H9 (cell line): ENCODE data around the gene CLK3. TPM values are rescaled to one million over a fixed set of nuclear protein-coding genes. Genes with fewer than 3 reads are reported as not detected.

Experiments
- DNase-seq: peaks from one replicate; pipeline ENCODE4 v3.0.0-alpha.2; 2017
- H2AFZ ChIP-seq: one replicate; pipeline ENCODE4 v1.6.1; 2013; ENCODE audit warnings: mild to moderate bottlenecking, low read length, control low read depth, moderate library complexity
- H2AK5ac ChIP-seq: 2 replicates; pipeline ENCODE4 v1.6.1; 2013; ENCODE audit warnings: low read length, control low read depth, mixed read lengths; ENCODE audit not compliant: insufficient read length
- H2BK120ac ChIP-seq: one replicate; pipeline ENCODE4 v1.6.1; 2013; ENCODE audit warnings: low read depth, mild to moderate bottlenecking, low read length, control low read depth, inconsistent platforms; ENCODE audit not compliant: poor library complexity, severe bottlenecking
- H2BK12ac ChIP-seq: 2 replicates; pipeline ENCODE4 v1.6.1; 2013; ENCODE audit warnings: low read length, control low read depth, mixed read lengths, low read depth; ENCODE audit not compliant: insufficient read length
- H2BK15ac ChIP-seq: 2 replicates; pipeline ENCODE4 v1.6.1; 2013; ENCODE audit warnings: low read depth, low read length, control low read depth
- H2BK20ac ChIP-seq: one replicate; pipeline ENCODE4 v1.6.1; 2013; ENCODE audit warnings: low read depth, mild to moderate bottlenecking, low read length, control low read depth, inconsistent platforms; ENCODE audit not compliant: poor library complexity, severe bottlenecking
- H2BK5ac ChIP-seq: 2 replicates; pipeline ENCODE4 v1.6.1; 2013; ENCODE audit warnings: low read length, control low read depth, mixed read lengths; ENCODE audit not compliant: insufficient read length
- H3K14ac ChIP-seq: 2 replicates; pipeline ENCODE4 v1.6.1; 2013; ENCODE audit warnings: low read length, control low read depth; ENCODE audit not compliant: insufficient read depth
- H3K18ac ChIP-seq: 2 replicates; pipeline ENCODE4 v1.6.1; 2013; ENCODE audit warnings: low read depth, mild to moderate bottlenecking, mixed read lengths, low read length, control low read depth; ENCODE audit not compliant: insufficient read length
- H3K23ac ChIP-seq: 2 replicates; pipeline ENCODE4 v1.6.1; 2013; ENCODE audit warnings: low read length, control low read depth, mixed read lengths, low read depth; ENCODE audit not compliant: insufficient read length
- H3K23me2 ChIP-seq: 2 replicates; pipeline ENCODE4 v1.6.1; 2013; ENCODE audit warnings: low read depth, mild to moderate bottlenecking, mixed read lengths, low read length, control low read depth; ENCODE audit not compliant: insufficient read length, poor library complexity, severe bottlenecking
- H3K27ac ChIP-seq: 2 replicates; pipeline ENCODE4 v1.5.1; 2013; ENCODE audit warnings: low read length, control low read depth, mixed read lengths, low read depth; ENCODE audit not compliant: insufficient read length
- H3K27me3 ChIP-seq: 2 replicates; pipeline ENCODE4 v1.6.1; 2013; ENCODE audit warnings: low read length, control low read depth, inconsistent platforms; ENCODE audit not compliant: insufficient read depth
- H3K4ac ChIP-seq: 2 replicates; pipeline ENCODE4 v1.6.1; 2013; ENCODE audit warnings: low read depth, mild to moderate bottlenecking, control low read depth, inconsistent platforms, low read length, moderate library complexity
- H3K4me1 ChIP-seq: 2 replicates; pipeline ENCODE4 v1.6.1; 2013; ENCODE audit warnings: low read length, control low read depth, inconsistent platforms; ENCODE audit not compliant: insufficient read depth
- H3K4me2 ChIP-seq: 2 replicates; pipeline ENCODE4 v1.6.1; 2013; ENCODE audit warnings: low read length, control low read depth, mixed read lengths; ENCODE audit not compliant: insufficient read length, insufficient read depth
- H3K56ac ChIP-seq: 2 replicates; pipeline ENCODE4 v1.6.1; 2013; ENCODE audit warnings: low read depth, mild to moderate bottlenecking, mixed read lengths, low read length, control low read depth; ENCODE audit not compliant: insufficient read length
- H3K79me1 ChIP-seq: 2 replicates; pipeline ENCODE4 v1.6.1; 2013; ENCODE audit warnings: low read depth, mild to moderate bottlenecking, moderate library complexity, low read length, control low read depth, inconsistent platforms; ENCODE audit not compliant: insufficient read depth, poor library complexity, severe bottlenecking
- H3K79me2 ChIP-seq: 2 replicates; pipeline ENCODE4 v1.6.1; 2013; ENCODE audit warnings: low read length, control low read depth, inconsistent platforms; ENCODE audit not compliant: insufficient read depth
- H3K9ac ChIP-seq: 2 replicates; pipeline ENCODE4 v1.6.1; 2013; ENCODE audit warnings: low read length, control low read depth, mixed read lengths; ENCODE audit not compliant: insufficient read length; ENCODE audit errors: extremely low read depth
- H3K9me3 ChIP-seq: one replicate; pipeline ENCODE4 v1.6.1; 2013; ENCODE audit warnings: low read depth, low read length, inconsistent platforms; ENCODE audit not compliant: control insufficient read depth
- H3T11ph ChIP-seq: one replicate; pipeline ENCODE4 v1.6.1; 2013; ENCODE audit warnings: mild to moderate bottlenecking, low read length, control low read depth, inconsistent platforms
- H4K20me1 ChIP-seq: one replicate; pipeline ENCODE4 v1.6.1; 2013; ENCODE audit not compliant: control insufficient read depth, insufficient read length, insufficient read depth
- H4K5ac ChIP-seq: 2 replicates; pipeline ENCODE4 v1.6.1; 2013; ENCODE audit warnings: low read depth, mild to moderate bottlenecking, mixed read lengths, low read length, control low read depth; ENCODE audit not compliant: insufficient read length
- H4K8ac ChIP-seq: replicated peaks from 2 replicates; pipeline ENCODE4 v1.6.1; 2013; ENCODE audit warnings: low read length, control low read depth, mixed read lengths, low read depth; ENCODE audit not compliant: insufficient read length
- H4K91ac ChIP-seq: 2 replicates; pipeline ENCODE4 v1.6.1; 2013; ENCODE audit warnings: low read depth, mild to moderate bottlenecking, moderate library complexity, mixed read lengths, low read length, control low read depth; ENCODE audit not compliant: insufficient read length
- H3K27ac Mint-ChIP-seq, 3 experiments: 2 replicates in 2 of 3; 3 replicates in 1 of 3; pipeline ENCODE4 v1.8.0; 2020 to 2021; ENCODE audit warnings: mixed read lengths in 3 of 3, mild to moderate bottlenecking in 1 of 3, moderate library complexity in 1 of 3
- H3K27me3 Mint-ChIP-seq: 2 replicates; pipeline ENCODE4 v1.8.0; 2021; ENCODE audit warnings: low read depth, mild to moderate bottlenecking, moderate library complexity, mixed read lengths
- H3K36me3 Mint-ChIP-seq, 3 experiments: 2 replicates in 2 of 3; 3 replicates in 1 of 3; pipeline ENCODE4 v1.8.0; 2020 to 2021; ENCODE audit warnings: low read depth in 3 of 3, mixed read lengths in 3 of 3; ENCODE audit not compliant: insufficient read depth in 1 of 3
- H3K4me1 Mint-ChIP-seq, 2 experiments: 2 replicates each; pipeline ENCODE4 v1.8.0; 2020; ENCODE audit warnings: mixed read lengths in 2 of 2
- H3K4me3 Mint-ChIP-seq, 2 experiments: 2 replicates in 1 of 2; 3 replicates in 1 of 2; pipeline ENCODE4 v1.8.0; 2020 to 2021; ENCODE audit warnings: mild to moderate bottlenecking in 2 of 2, mixed read lengths in 2 of 2, moderate library complexity in 1 of 2
- H3K9me3 Mint-ChIP-seq, 2 experiments: 2 replicates in 1 of 2; 3 replicates in 1 of 2; pipeline ENCODE4 v1.8.0; 2020; ENCODE audit warnings: mild to moderate bottlenecking in 2 of 2, mixed read lengths in 2 of 2, moderate library complexity in 1 of 2
- WGBS: extraction: QIAGEN DNeasy Blood & Tissue Kit; methylation state at CpG from one replicate; pipeline ENCODE4 v1.1.7; 2013; ENCODE audit warnings: missing lambda C conversion rate, low lambda C conversion rate, mixed read lengths; ENCODE audit not compliant: insufficient read length; ENCODE audit errors: extremely low coverage; 5-methylcytosine and 5-hydroxymethylcytosine counted together
- total RNA-seq: library from RNA; stranded (reverse); gene quantifications from 2 replicates; pipeline ENCODE4 v1.2.1, GENCODE V29; 2021
- TF ChIP-seq, protein P1 (sequence below): fragments of 200-600 bp; sonication (generic); conservative IDR thresholded peaks from 3 replicates; pipeline ENCODE4 v1.8.0; 2021; ENCODE audit warnings: antibody characterized with exemption, mild to moderate bottlenecking

The CLK3 gene
- total RNA-seq, 1 experiment from 2014 or later = 40.8 TPM

GRCh38 chr15:74631408-74631807, 15.8 kb downstream of the CLK3 start:
- peaks cover 23 to 63% (median 51%) of the 10 kb centered on the region in 3 experiments; a peak in 6 of 7 replicates for H3K36me3 Mint-ChIP-seq
- H2BK15ac ChIP-seq = no peak overlapping the region
- no peak overlapping the region for H4K5ac ChIP-seq
- H3K27ac ChIP-seq = no peak overlapping the region
- H3K27ac Mint-ChIP-seq = no peak overlapping the region
- WGBS = no CpG with 5 or more reads among the region's 3 CpGs
- H3K23me2 ChIP-seq = no peaks in the 10 kb centered on the region
- H3K4me3 Mint-ChIP-seq = no peak overlapping the region
- H4K20me1 ChIP-seq = no peaks in the 10 kb centered on the region
- H3K9ac ChIP-seq = no peak overlapping the region
- H3K27me3 Mint-ChIP-seq = no peaks in the 10 kb centered on the region; the same call in 1 of the 2 replicates
- H3T11ph ChIP-seq = no peak overlapping the region
- H2BK20ac ChIP-seq = no peak overlapping the region
- no peaks in the 10 kb centered on the region for H3K79me1 ChIP-seq
- no peaks in the 10 kb centered on the region for H3K79me2 ChIP-seq
- no peak overlapping the region for H2BK5ac ChIP-seq
- no peak overlapping the region for H2AK5ac ChIP-seq
- no peak overlapping the region for H2AFZ ChIP-seq
- no peak overlapping the region for H3K23ac ChIP-seq
- no peaks in the 10 kb centered on the region for H3K4me1 ChIP-seq
- DNase-seq = peak; percentile 20
- TF ChIP-seq, protein P1, sequence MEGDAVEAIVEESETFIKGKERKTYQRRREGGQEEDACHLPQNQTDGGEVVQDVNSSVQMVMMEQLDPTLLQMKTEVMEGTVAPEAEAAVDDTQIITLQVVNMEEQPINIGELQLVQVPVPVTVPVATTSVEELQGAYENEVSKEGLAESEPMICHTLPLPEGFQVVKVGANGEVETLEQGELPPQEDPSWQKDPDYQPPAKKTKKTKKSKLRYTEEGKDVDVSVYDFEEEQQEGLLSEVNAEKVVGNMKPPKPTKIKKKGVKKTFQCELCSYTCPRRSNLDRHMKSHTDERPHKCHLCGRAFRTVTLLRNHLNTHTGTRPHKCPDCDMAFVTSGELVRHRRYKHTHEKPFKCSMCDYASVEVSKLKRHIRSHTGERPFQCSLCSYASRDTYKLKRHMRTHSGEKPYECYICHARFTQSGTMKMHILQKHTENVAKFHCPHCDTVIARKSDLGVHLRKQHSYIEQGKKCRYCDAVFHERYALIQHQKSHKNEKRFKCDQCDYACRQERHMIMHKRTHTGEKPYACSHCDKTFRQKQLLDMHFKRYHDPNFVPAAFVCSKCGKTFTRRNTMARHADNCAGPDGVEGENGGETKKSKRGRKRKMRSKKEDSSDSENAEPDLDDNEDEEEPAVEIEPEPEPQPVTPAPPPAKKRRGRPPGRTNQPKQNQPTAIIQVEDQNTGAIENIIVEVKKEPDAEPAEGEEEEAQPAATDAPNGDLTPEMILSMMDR = no peak
- no peak overlapping the region for H3K4me2 ChIP-seq
- no peak overlapping the region for H2BK12ac ChIP-seq
- no peaks in the 10 kb centered on the region for H3K9me3 ChIP-seq
- no peak overlapping the region for H3K56ac ChIP-seq
- no peak overlapping the region for H3K18ac ChIP-seq
- no peaks in the 10 kb centered on the region for H3K4me1 Mint-ChIP-seq
- H4K91ac ChIP-seq = no peak overlapping the region
- H3K14ac ChIP-seq = no peak overlapping the region
- H3K9me3 Mint-ChIP-seq = no peaks in the 10 kb centered on the region
- H3K27me3 ChIP-seq = no peaks in the 10 kb centered on the region
- H2BK120ac ChIP-seq = no peak overlapping the region
- no peak overlapping the region for H4K8ac ChIP-seq
- H3K4ac ChIP-seq = no peak overlapping the region
